Nephron progenitor cell (in vitro differentiated cells): ENCODE measurements around the gene IKZF3.

ENCODE experiments used
- DNase-seq: peaks from one replicate; pipeline ENCODE4 v3.0.0; 2021
- H3K27ac Mint-ChIP-seq: 2 replicates; pipeline ENCODE4 v1.8.0; 2021; ENCODE audit warnings: mild to moderate bottlenecking, moderate library complexity, mixed read lengths
- H3K27me3 Mint-ChIP-seq: 2 replicates; pipeline ENCODE4 v1.8.0; 2021; ENCODE audit warnings: mild to moderate bottlenecking, low read depth, mixed read lengths; ENCODE audit not compliant: poor library complexity
- H3K36me3 Mint-ChIP-seq: 2 replicates; pipeline ENCODE4 v1.8.0; 2021; ENCODE audit warnings: low read depth, mixed read lengths
- H3K4me1 Mint-ChIP-seq: 2 replicates; pipeline ENCODE4 v1.8.0; 2021; ENCODE audit warnings: mixed read lengths
- H3K4me3 Mint-ChIP-seq: 2 replicates; pipeline ENCODE4 v1.8.0; 2021; ENCODE audit warnings: mild to moderate bottlenecking, moderate library complexity, mixed read lengths
- H3K9me3 Mint-ChIP-seq: 2 replicates; pipeline ENCODE4 v1.8.0; 2021; ENCODE audit warnings: mild to moderate bottlenecking, moderate library complexity, mixed read lengths
- TF ChIP-seq, protein P1 (sequence below): fragments of 200-600 bp; sonication (generic); IDR thresholded peaks from 2 replicates; pipeline ENCODE4 v1.5.0; 2021; ENCODE audit warnings: antibody characterized with exemption

Gene IKZF3

DNA sequence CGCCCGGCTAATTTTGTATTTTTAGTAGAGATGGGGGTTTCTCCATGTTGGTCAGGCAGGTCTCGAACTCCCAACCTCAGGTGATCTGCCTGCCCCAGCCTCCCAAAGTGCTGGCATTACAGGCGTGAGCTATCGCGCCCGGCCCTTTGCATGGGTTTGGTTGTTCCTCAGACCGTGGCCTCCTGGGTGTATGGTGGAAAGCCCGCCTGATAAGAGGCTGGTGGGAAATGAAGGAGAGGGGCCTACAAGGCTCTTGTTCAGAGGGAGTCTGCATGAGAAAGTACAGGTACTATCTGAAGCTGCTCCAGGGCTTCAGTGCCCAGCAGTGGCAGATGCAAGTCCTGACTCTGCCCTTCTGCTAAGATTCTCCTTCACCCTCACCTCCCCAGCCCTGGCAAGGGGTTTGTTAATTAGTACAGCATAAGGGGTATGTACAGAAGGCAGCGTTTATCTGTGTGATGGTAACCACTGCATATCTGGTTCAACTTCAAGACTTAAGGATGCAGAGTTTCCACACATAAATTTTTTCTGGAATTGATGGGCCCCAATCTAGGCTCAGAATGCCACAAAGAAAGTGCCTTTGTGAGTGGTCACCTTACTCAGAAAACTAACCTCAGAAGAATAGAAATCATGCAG, 102.1 kb downstream of the IKZF3 start:
- H3K27ac Mint-ChIP-seq, result no peak overlapping the region
- no peak for DNase-seq
- H3K4me3 Mint-ChIP-seq, result no peak overlapping the region
- TF ChIP-seq, protein P1, sequence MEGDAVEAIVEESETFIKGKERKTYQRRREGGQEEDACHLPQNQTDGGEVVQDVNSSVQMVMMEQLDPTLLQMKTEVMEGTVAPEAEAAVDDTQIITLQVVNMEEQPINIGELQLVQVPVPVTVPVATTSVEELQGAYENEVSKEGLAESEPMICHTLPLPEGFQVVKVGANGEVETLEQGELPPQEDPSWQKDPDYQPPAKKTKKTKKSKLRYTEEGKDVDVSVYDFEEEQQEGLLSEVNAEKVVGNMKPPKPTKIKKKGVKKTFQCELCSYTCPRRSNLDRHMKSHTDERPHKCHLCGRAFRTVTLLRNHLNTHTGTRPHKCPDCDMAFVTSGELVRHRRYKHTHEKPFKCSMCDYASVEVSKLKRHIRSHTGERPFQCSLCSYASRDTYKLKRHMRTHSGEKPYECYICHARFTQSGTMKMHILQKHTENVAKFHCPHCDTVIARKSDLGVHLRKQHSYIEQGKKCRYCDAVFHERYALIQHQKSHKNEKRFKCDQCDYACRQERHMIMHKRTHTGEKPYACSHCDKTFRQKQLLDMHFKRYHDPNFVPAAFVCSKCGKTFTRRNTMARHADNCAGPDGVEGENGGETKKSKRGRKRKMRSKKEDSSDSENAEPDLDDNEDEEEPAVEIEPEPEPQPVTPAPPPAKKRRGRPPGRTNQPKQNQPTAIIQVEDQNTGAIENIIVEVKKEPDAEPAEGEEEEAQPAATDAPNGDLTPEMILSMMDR, result no peak
- peaks cover 15% of the 10 kb centered on the region for H3K4me1 Mint-ChIP-seq
- peaks cover 47% of the 10 kb centered on the region for H3K27me3 Mint-ChIP-seq
- H3K9me3 Mint-ChIP-seq, result no peaks in the 10 kb centered on the region
- H3K36me3 Mint-ChIP-seq, result no peaks in the 10 kb centered on the region

DNA sequence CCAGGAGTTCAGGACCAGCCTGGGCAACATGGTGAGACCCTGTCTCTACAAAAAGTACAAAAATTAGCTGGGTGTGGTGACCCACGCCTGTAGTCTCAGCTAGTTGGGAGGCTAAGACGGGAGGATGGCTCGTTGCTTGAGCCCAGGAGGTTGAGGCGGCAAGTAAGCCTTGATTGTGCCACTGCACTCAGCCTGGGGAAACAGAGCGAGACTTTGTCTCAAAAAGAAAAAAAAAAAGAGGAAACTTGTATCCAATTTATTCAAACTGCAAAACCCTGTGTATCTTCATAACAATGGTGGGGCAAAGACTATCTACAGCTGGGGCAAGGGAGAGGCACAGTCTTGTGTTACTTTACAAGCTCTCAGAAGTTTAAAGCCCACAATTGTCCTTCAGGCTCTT, 104.9 kb downstream of the IKZF3 start:
- Mint-ChIP-seq H3K4me3 (no peak overlapping the region), H3K9me3 (no peaks in the 10 kb centered on the region), H3K36me3 (no peaks in the 10 kb centered on the region), H3K4me1 (peaks cover 16% of the 10 kb centered on the region), H3K27ac (no peak overlapping the region), H3K27me3 (peaks cover 45% of the 10 kb centered on the region)
- TF ChIP-seq, protein P1, result no peak
- no peak for DNase-seq

DNA sequence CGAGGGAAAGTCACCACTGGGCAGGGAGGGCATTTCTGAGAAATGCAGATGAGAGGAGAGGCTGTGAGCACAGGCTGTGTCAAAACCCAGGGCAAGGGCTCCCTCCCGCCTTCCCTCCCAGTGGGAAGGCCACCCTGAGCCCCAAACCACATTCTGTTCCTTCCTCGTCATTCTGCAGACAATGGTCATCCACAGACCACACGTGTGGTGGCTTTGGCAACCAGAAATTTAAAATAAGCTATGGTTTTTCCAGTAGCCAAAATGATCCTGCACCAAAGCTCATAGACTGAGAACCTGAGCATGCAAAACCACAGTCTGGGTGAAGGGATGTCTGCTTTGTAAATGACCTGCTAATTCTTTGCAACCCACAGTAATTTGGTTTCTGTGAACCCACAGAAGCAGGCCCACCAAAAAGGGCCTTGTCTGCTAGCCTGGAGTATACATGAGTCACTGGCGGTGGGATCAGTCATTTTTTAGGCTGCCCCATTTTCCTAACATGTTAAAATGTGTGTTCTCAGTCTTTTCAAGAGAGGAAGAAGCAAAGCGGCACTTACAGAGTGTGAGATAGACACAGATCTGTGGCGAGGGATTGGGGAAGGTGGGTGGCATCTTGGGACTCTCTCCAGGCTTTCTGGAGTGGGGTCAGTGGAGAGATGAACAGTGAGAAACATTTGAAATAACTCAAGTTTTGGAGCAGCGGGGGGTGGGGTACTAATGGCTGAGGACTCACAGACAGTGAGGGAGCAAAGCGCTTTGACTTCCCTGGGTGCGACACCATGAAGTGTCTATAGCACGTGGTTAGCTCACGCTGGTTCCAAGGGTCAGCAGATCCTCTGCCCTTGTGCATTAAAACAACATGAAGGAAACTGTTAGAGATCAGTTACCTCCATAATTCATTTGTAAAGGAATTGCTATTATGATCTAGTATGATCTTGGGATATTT, 105.9 kb downstream of the IKZF3 start:
- peaks cover 20% of the 10 kb centered on the region for H3K4me1 Mint-ChIP-seq
- no peak overlapping the region for H3K27ac Mint-ChIP-seq
- TF ChIP-seq, protein P1, result no peak
- no peaks in the 10 kb centered on the region for H3K36me3 Mint-ChIP-seq
- no peaks in the 10 kb centered on the region for H3K9me3 Mint-ChIP-seq
- peaks cover 48% of the 10 kb centered on the region for H3K27me3 Mint-ChIP-seq
- no peak for DNase-seq
- H3K4me3 Mint-ChIP-seq, result no peak overlapping the region

DNA sequence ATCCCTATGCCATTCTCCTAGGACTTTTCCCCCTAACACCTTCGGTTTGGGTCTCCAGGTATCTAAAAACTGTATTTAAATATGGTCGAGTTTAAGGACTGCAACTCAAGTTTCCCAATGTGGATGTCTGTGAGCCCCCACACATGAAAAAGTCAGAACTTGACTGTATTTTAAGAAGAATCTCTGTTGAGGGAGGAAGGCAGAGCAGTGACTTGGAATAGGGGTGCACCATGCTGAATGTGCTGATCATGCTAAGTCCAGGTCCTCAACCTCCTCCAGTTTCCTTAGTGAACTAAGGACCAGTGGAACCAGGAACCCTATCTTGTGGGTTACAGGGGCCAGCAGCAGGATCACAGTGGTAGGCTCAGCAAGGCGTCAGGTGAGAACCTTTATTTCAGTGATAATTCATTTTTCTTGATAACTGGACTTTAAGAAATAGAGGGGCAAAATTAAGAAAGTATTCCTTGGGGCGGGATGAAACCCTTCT, 106.9 kb downstream of the IKZF3 start:
- H3K9me3 Mint-ChIP-seq, result no peaks in the 10 kb centered on the region
- no peaks in the 10 kb centered on the region for H3K36me3 Mint-ChIP-seq

DNA sequence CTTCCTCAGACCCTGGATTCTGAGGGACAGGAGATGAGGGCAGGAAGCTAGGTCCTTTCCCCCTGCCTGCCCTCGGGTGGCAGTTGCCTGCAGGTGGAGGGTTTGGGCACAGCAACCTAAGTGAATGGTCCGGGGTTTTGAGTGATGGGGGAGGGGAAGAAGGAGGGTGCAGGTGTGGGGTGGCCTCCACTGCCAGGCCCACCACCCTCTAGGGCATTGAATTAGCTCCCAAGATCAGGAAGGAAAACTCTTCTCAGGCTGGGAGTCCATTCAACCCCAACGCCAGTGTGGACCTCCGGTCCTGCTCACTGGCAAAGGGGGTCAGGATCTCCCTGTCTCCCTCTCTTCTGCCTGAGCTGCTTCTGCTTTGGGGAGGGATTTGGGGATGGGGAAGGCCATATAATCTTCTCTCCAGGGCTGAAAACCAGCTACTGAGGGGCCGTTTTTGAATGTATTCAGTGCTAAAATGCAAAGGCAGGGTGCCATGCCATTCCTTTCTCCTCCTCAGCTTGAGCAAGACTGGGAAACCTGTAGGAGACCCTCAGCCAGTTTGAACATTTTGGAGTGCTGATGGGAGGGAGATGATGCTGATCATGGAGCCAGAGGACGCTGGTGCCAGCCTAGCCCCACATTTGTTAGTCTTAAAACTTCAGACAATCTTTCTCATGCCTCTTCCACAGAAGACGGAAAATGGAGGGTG, 107.6 kb downstream of the IKZF3 start:
- DNase-seq, result no peak
- Mint-ChIP-seq H3K27me3 (peaks cover 45% of the 10 kb centered on the region), H3K9me3 (no peaks in the 10 kb centered on the region), H3K4me3 (no peak overlapping the region), H3K4me1 (peaks cover 36% of the 10 kb centered on the region), H3K36me3 (no peaks in the 10 kb centered on the region), H3K27ac (no peak overlapping the region)
- TF ChIP-seq, protein P1, result no peak

More for the DNA sequence above, 106.9 kb downstream of the IKZF3 start:
- Mint-ChIP-seq H3K27ac (no peak overlapping the region), H3K4me3 (no peak overlapping the region), H3K4me1 (peaks cover 30% of the 10 kb centered on the region), H3K27me3 (peaks cover 45% of the 10 kb centered on the region)
- TF ChIP-seq, protein P1, result no peak
- DNase-seq, result no peak
